ENCODE results near the gene EHD4. TPM values are rescaled to one million over a fixed set of nuclear protein-coding genes. Genes with fewer than 3 reads are reported as not detected.

EHD4 gene
- total and polyA plus RNA-seq, 9 of the 15 experiments (the other 6 are each of a cell fraction or from before 2014, with no cell fraction given) = 0.89 to 10.3 (median 6.4) TPM

- H4K20me1 ChIP-seq (replicated peaks; ENCODE audit: control insufficient read depth, insufficient read depth, low read length) = peaks cover 6% of the 10 kb centered on the region
- DNase-seq (ENCODE audit: extremely low read depth in 1 of 4, low spot score in 3 of 4) (no peak), ATAC-seq (no peak), FAIRE-seq (no peak)
- BruUV-seq (replicated peaks) = no TSS peak
- peaks cover 17% of the 10 kb centered on the region; the same call in 2 of the 3 replicates for H3K36me3 ChIP-seq (ENCODE audit: control insufficient read depth, insufficient read depth, low read length)
- no peak overlapping the region for H2AFZ ChIP-seq (ENCODE audit: low read depth, low read length)
- no peaks in the 10 kb centered on the region for H3K9me3 ChIP-seq (replicated peaks; ENCODE audit: control insufficient read depth, insufficient read depth, low read depth, low read length)
- 71% methylated on average over 3 of the region's 3 CpGs for WGBS (ENCODE audit: insufficient coverage, low coverage, missing lambda C conversion rate)
- H3K4me2 ChIP-seq (ENCODE audit: insufficient read depth, low read length) = no peak overlapping the region
- intact Hi-C loops (cut with micrococcal nuclease) (loop anchor here (10.0 kb wide), 1 partner anchor 212 kb away; no protein-coding TSS in a partner anchor), in situ Hi-C loops (cut with MboI) (no loop called here)
- H3K4me1 ChIP-seq (replicated peaks in 1 of 2; ENCODE audit: control insufficient read depth in 2 of 2, insufficient read depth in 2 of 2, low read length in 2 of 2) = no peaks in the 10 kb centered on the region; a peak in 1 of 5 replicates
- ChIA-PET CTCF (ENCODE audit: low intra/inter-chr PET ratio) (no interaction called here), POLR2A (interaction anchor here (1.6 kb wide), 1 partner anchor 9 kb away, joined by 3 read pairs; no protein-coding TSS in a partner anchor)
- H3K4me3 ChIP-seq = no peak overlapping the region
- no peaks in the 10 kb centered on the region for H3K79me2 ChIP-seq (ENCODE audit: control insufficient read depth, insufficient read depth, low read length)
- no peak overlapping the region for H3K27ac ChIP-seq (ENCODE audit: extremely low read depth, low read depth, low read length)
- H3K9ac ChIP-seq (ENCODE audit: insufficient read depth in 1 of 2, low read depth in 2 of 2, low read length in 2 of 2) = no peak overlapping the region
- H3K9me1 ChIP-seq (ENCODE audit: control insufficient read depth, insufficient read depth, low read length) = peaks cover 4% of the 10 kb centered on the region
- no peaks in the 10 kb centered on the region for H3K27me3 ChIP-seq (ENCODE audit: control insufficient read depth in 2 of 2, insufficient read depth in 2 of 2, low read length in 2 of 2)
- TF ChIP-seq HOMEZ (CRISPR knock-in tag; IDR thresholded peaks at IDR 0.05) = no peak
- TF ChIP-seq RBM25 (IDR thresholded peaks at IDR 0.05; ENCODE audit: low read depth, low read length, severe bottlenecking) = no peak
- TF ChIP-seq ZNF121 (CRISPR knock-in tag; conservative IDR thresholded peaks at IDR 0.05) = no peak
- TF ChIP-seq U2AF1 (optimal IDR thresholded peaks at IDR 0.05; ENCODE audit: low read depth, low read length) = no peak
- TF ChIP-seq ZNF146 (CRISPR knock-in tag; IDR thresholded peaks at IDR 0.05; ENCODE audit: unreplicated experiment) = no peak
- TF ChIP-seq ZFP1 (CRISPR knock-in tag; IDR thresholded peaks at IDR 0.05) = no peak
- TF ChIP-seq TSHZ1 (CRISPR knock-in tag; IDR thresholded peaks at IDR 0.05) = no peak
- no peak for TF ChIP-seq ATF3 (IDR thresholded peaks at IDR 0.05)
- TF ChIP-seq ATF3 (CRISPR knock-in tag; conservative IDR thresholded peaks at IDR 0.05) = no peak
- no peak for TF ChIP-seq POLR2G (IDR thresholded peaks at IDR 0.05; ENCODE audit: low read depth, low read length)
- TF ChIP-seq TOE1 (IDR thresholded peaks at IDR 0.05; ENCODE audit: borderline replicate concordance) = no peak
- no peak for TF ChIP-seq TOE1 (CRISPR knock-in tag; IDR thresholded peaks at IDR 0.05; ENCODE audit: borderline replicate concordance, low read depth)
- TF ChIP-seq AFF4 (CRISPR knock-in tag; IDR thresholded peaks at IDR 0.05) = no peak
These were observed 65.2 kb downstream of the EHD4 start for GRCh38 chr15:41907141-41907540.

Data from K562 (cell line).